Adrenal gland (tissue), 12 donors: ENCODE data around the gene AK4. TPM values are rescaled to one million over a fixed set of nuclear protein-coding genes. Genes with fewer than 3 reads are reported as not detected.

Experiments
- DNase-seq, 7 donors: peaks; one replicate each; pipeline ENCODE4 v3.0.0-alpha.2; 2019 to 2020
- H3K27ac ChIP-seq, 5 donors: fragments of 200-600 bp; sonication (generic) in 4 of 5; 1 replicate in 3 of 5; 2 replicates in 2 of 5; pipeline versions ENCODE4 v1.5.1 to v1.8.0; 2016 to 2020; ENCODE audit warnings: mild to moderate bottlenecking in 1 of 5
- H3K27me3 ChIP-seq: fragments of 200-600 bp; 2 replicates; pipeline ENCODE4 v1.8.0; 2021
- H3K36me3 ChIP-seq, 2 donors: fragments of 200-600 bp; replicated peaks in 1 of 2; 1 replicate in 1 of 2; 2 replicates in 1 of 2; pipeline versions ENCODE4 v1.5.1 to v1.8.0; 2018 to 2022
- H3K4me1 ChIP-seq, 2 donors: fragments of 200-600 bp; replicated peaks in 1 of 2; 1 replicate in 1 of 2; 2 replicates in 1 of 2; pipeline versions ENCODE4 v1.5.1 to v1.8.0; 2018 to 2021
- H3K4me3 ChIP-seq, 4 donors: fragments of 200-600 bp; sonication (generic) in 3 of 4; one replicate each; pipeline ENCODE4 v1.5.1; 2016 to 2018
- H3K9me3 ChIP-seq, 3 donors: fragments of 200-600 bp; sonication (generic) in 1 of 3; replicated peaks in 1 of 3; 1 replicate in 2 of 3; 2 replicates in 1 of 3; pipeline versions ENCODE4 v1.5.1 to v1.8.0; 2016 to 2021
- CTCF ChIP-seq, 6 experiments: fragments of 450-650 bp in 4 of 6; fragments of 200-600 bp in 2 of 6; sonication (generic) in 1 of 6; IDR thresholded peaks; 1 replicate in 5 of 6; 2 replicates in 1 of 6; pipeline versions ENCODE4 v1.5.1 to v1.8.0; 2016 to 2021; ENCODE audit warnings: antibody characterized with exemption in 6 of 6, mild to moderate bottlenecking in 2 of 6, moderate library complexity in 1 of 6
- POLR2A ChIP-seq, 2 donors: fragments of 450-650 bp; IDR thresholded peaks; one replicate each; pipeline ENCODE4 v1.6.1; 2017; ENCODE audit warnings: antibody characterized with exemption in 2 of 2, mild to moderate bottlenecking in 2 of 2, moderate library complexity in 1 of 2
- WGBS, 4 donors: extraction: QIAGEN DNeasy Blood & Tissue Kit in 2 of 4; methylation state at CpG; one replicate each; pipeline versions ENCODE4 v1.1.5 to v1.1.7; 2013 to 2017; 5-methylcytosine and 5-hydroxymethylcytosine counted together
- intact Hi-C, 2 donors: fragments of 100-400 bp; cut with DNase I; formaldehyde crosslinking; loops; one replicate each; pipeline versions ENCODE4 v1.14.1 to v1.15.0; 2022 to 2023
- polyA plus RNA-seq, 3 donors: library from polyadenylated mRNA; stranded (reverse); fragments of 200-250 nt in 2 of 3; fragments of 350-450 nt in 1 of 3; fragmentation: Illumina TruSeq in 1 of 3; extraction: RNeasy Lipid Tissue Mini Kit (QIAGEN cat#74804) in 1 of 3; gene quantifications; one replicate each; pipeline ENCODE4 v1.2.3, GENCODE V29; 2013 to 2014
- total RNA-seq, 9 donors: library from RNA; depleted of rRNA in 4 of 9; stranded (reverse); fragments of >200 nt in 4 of 9; fragments of 120-200 nt in 1 of 9; fragmentation: NEBNext Ultra II Directional in 1 of 9; extraction: Animal tissue kit (Norgen Biotek cat#: 25700) in 1 of 9; gene quantifications; one replicate each; pipeline versions ENCODE4 v1.1.0 to v1.2.4, GENCODE V29; 2013 to 2023
- donor health status: healthy with polysubstance abuse.
- donor health status: Bipolar disorder and iron deficiency.
- donor health status: DM: yes; HTN: yes; CAD: no.
- donor health status: DM: no; HTN: no; CAD: no.
- donor health status: DM: no; HTN: no; CAD: no.
- donor health status: DM: yes; HTN: yes; CAD: no.

Gene AK4
- total and polyA plus RNA-seq, 12 donors = 0.67 to 12.4 (median 2.5) TPM

- Histone ChIP-seq H3K27ac (no peak overlapping the region), H3K9me3 (no peaks in the 10 kb centered on the region), H3K27me3 (no peaks in the 10 kb centered on the region), H3K36me3 (no peaks in the 10 kb centered on the region), H3K4me1 (no peaks in the 10 kb centered on the region), H3K4me3 (no peak overlapping the region)
- intact Hi-C loops = loop anchor here in 1 of 2 donors (5.0 kb wide), 1 partner anchor 130 kb away; no protein-coding TSS in a partner anchor
- WGBS, 4 donors = 89 to 92% (median 90%) methylated on average over 2 of the region's 2 CpGs
- DNase-seq = no peak
- TF ChIP-seq POLR2A (IDR thresholded peaks at IDR 0.05) = no peak
- TF ChIP-seq CTCF (IDR thresholded peaks at IDR 0.05) = no peak
Measured at GRCh38 chr1:65206836-65207235, 58.8 kb downstream of the AK4 start.

GRCh38 chr1:65207317-65207716 is 59.3 kb downstream of the AK4 start:
- intact Hi-C loops = loop anchor here in 1 of 2 donors (5.0 kb wide), 1 partner anchor 130 kb away; no protein-coding TSS in a partner anchor
- Histone ChIP-seq H3K27ac (no peak overlapping the region), H3K36me3 (no peaks in the 10 kb centered on the region), H3K4me1 (no peaks in the 10 kb centered on the region), H3K4me3 (no peak overlapping the region), H3K9me3 (no peaks in the 10 kb centered on the region), H3K27me3 (no peaks in the 10 kb centered on the region)
- TF ChIP-seq POLR2A (IDR thresholded peaks at IDR 0.05) (no peak), CTCF (IDR thresholded peaks at IDR 0.05) (no peak)
- 62 to 77% (median 67%) methylated on average over 4 of the region's 4 CpGs for WGBS, 4 donors
- DNase-seq = no peak

GRCh38 chr1:65208563-65208973 is 60.6 kb downstream of the AK4 start:
- no peak for DNase-seq
- H3K4me3 ChIP-seq = no peak overlapping the region
- H3K27ac ChIP-seq = no peak overlapping the region
- no peak for TF ChIP-seq POLR2A (IDR thresholded peaks at IDR 0.05)
- TF ChIP-seq CTCF (IDR thresholded peaks at IDR 0.05) = no peak
- WGBS, 4 donors = 77 to 88% (median 79%) methylated on average over 8 of the region's 8 CpGs
- no peaks in the 10 kb centered on the region for H3K9me3 ChIP-seq
- H3K27me3 ChIP-seq = no peaks in the 10 kb centered on the region
- intact Hi-C loops = loop anchor here in 1 of 2 donors (5.0 kb wide), 1 partner anchor 131 kb away; no protein-coding TSS in a partner anchor
- H3K4me1 ChIP-seq = no peaks in the 10 kb centered on the region
- H3K36me3 ChIP-seq = no peaks in the 10 kb centered on the region

- DNase-seq = peak in 5 of 7 donors; percentile 17 to 39 (median 25)
- H3K27ac ChIP-seq = no peak overlapping the region
- H3K9me3 ChIP-seq = no peaks in the 10 kb centered on the region
- intact Hi-C loops = loop anchor here in 1 of 2 donors (5.0 kb wide), 1 partner anchor 132 kb away; no protein-coding TSS in a partner anchor
- no peak overlapping the region for H3K4me3 ChIP-seq
- no peaks in the 10 kb centered on the region for H3K4me1 ChIP-seq
- peak; percentile 37 to 70 (median 58) for TF ChIP-seq CTCF (IDR thresholded peaks at IDR 0.05)
- TF ChIP-seq POLR2A (IDR thresholded peaks at IDR 0.05) = no peak
- WGBS, 4 donors = 30 to 45% (median 39%) methylated on average over 6 of the region's 6 CpGs
- no peaks in the 10 kb centered on the region for H3K36me3 ChIP-seq
- H3K27me3 ChIP-seq = no peaks in the 10 kb centered on the region
Measured at GRCh38 chr1:65209005-65209885, 61.2 kb downstream of the AK4 start.
